ENCODE data around the gene TMPRSS4.
"Not testable (repeated sequence)": the region's sequence is repeated elsewhere in the genome, so short reads cannot be mapped to it uniquely, and the experiment has no call there.

The TMPRSS4 gene

GRCh38 chr11:118059246-118059940, 17.5 kb upstream of the TMPRSS4 start:
- TF ChIP-seq, protein P1, sequence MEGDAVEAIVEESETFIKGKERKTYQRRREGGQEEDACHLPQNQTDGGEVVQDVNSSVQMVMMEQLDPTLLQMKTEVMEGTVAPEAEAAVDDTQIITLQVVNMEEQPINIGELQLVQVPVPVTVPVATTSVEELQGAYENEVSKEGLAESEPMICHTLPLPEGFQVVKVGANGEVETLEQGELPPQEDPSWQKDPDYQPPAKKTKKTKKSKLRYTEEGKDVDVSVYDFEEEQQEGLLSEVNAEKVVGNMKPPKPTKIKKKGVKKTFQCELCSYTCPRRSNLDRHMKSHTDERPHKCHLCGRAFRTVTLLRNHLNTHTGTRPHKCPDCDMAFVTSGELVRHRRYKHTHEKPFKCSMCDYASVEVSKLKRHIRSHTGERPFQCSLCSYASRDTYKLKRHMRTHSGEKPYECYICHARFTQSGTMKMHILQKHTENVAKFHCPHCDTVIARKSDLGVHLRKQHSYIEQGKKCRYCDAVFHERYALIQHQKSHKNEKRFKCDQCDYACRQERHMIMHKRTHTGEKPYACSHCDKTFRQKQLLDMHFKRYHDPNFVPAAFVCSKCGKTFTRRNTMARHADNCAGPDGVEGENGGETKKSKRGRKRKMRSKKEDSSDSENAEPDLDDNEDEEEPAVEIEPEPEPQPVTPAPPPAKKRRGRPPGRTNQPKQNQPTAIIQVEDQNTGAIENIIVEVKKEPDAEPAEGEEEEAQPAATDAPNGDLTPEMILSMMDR (IDR thresholded peaks at IDR 0.05; ENCODE audit: control extremely low read depth, extremely low read depth, low read depth, missing control alignments), result no peak
- CTCF ChIA-PET, result interaction anchor here (1.2 to 9.8 kb wide), 5 partner anchors 9 to 252 kb away, joined by 3 to 102 read pairs (median 4); no protein-coding TSS in a partner anchor
- no peak for DNase-seq (ENCODE audit: extremely low spot score)
- POLR2A ChIA-PET, result no interaction called here

- ChIA-PET CTCF (interaction anchor here (1.2 kb wide), 1 partner anchor 251 kb away, joined by 3 read pairs; no protein-coding TSS in a partner anchor), POLR2A (no interaction called here)
- TF ChIP-seq, protein P1 (IDR thresholded peaks at IDR 0.05; ENCODE audit: control extremely low read depth, extremely low read depth, low read depth, missing control alignments), result no peak
- no peak for DNase-seq (ENCODE audit: extremely low spot score)
Measured at GRCh38 chr11:118060081-118060661, 16.7 kb upstream of the TMPRSS4 start.

DNA sequence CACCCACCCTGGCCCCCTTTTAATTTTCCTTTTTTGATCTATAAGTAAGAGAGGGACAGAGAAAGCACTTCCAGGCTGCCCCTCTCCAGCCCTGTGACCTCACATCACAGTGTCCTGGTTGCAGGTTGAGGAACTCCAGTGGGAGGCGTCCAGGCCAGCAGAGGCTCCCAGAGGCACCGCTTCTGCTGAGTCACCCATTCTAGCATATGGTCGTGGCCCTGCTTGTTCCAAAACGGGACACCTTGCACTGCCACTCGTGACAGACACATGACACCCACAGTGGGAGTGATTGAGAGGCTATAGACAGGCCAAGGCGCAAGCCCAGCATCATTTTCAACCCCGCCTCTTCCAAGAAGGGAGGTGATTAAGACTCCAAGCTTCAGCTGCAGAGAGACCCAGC, 16.0 kb upstream of the TMPRSS4 start:
- CTCF ChIA-PET, result interaction anchor here (1.5 kb wide), 1 partner anchor 217 kb away, joined by 5 read pairs; no protein-coding TSS in a partner anchor
- no peak for DNase-seq (ENCODE audit: extremely low spot score)
- POLR2A ChIA-PET, result no interaction called here
- TF ChIP-seq, protein P1 (IDR thresholded peaks at IDR 0.05; ENCODE audit: control extremely low read depth, extremely low read depth, low read depth, missing control alignments), result no peak

GRCh38 chr11:118061586-118062125, 15.2 kb upstream of the TMPRSS4 start:
- TF ChIP-seq, protein P1 (IDR thresholded peaks at IDR 0.05; ENCODE audit: control extremely low read depth, extremely low read depth, low read depth, missing control alignments), result no peak
- no peak for DNase-seq (ENCODE audit: extremely low spot score)
- ChIA-PET CTCF (interaction anchor here (1.5 to 1.9 kb wide), 2 partner anchors 9 to 218 kb away, joined by 5 to 10 read pairs; no protein-coding TSS in a partner anchor), POLR2A (no interaction called here)

- CTCF ChIA-PET, result interaction anchor here (1.1 to 1.9 kb wide), 3 partner anchors 9 to 254 kb away, joined by 3 to 10 read pairs (median 5); no protein-coding TSS in a partner anchor
- POLR2A ChIA-PET; DNase-seq (ENCODE audit: extremely low spot score): not testable (repeated sequence)
Measured at GRCh38 chr11:118062181-118062580, 14.7 kb upstream of the TMPRSS4 start.

GRCh38 chr11:118062631-118063030, 14.2 kb upstream of the TMPRSS4 start:
- CTCF ChIA-PET, result interaction anchor here (1.1 to 1.9 kb wide), 3 partner anchors 9 to 255 kb away, joined by 3 to 10 read pairs (median 4); no protein-coding TSS in a partner anchor
- DNase-seq (ENCODE audit: extremely low spot score); POLR2A ChIA-PET: not testable (repeated sequence)

GRCh38 chr11:118064956-118065355, 11.9 kb upstream of the TMPRSS4 start:
- DNase-seq (ENCODE audit: extremely low spot score), result no peak
- TF ChIP-seq, protein P1 (IDR thresholded peaks at IDR 0.05; ENCODE audit: control extremely low read depth, extremely low read depth, low read depth, missing control alignments), result no peak
- POLR2A ChIA-PET, result no interaction called here
- CTCF ChIA-PET, result interaction anchor here (2.0 kb wide), 1 partner anchor 11 kb away, joined by 5 read pairs; no protein-coding TSS in a partner anchor
